GM12872 (cell line): ENCODE measurements around the gene REEP3.

ENCODE experiments used
- CTCF ChIP-seq: IDR thresholded peaks from 3 replicates; pipeline ENCODE4 v1.5.1; 2011; ENCODE audit warnings: low read depth, mild to moderate bottlenecking, low read length, moderate library complexity; ENCODE audit not compliant: insufficient read depth

The REEP3 gene

GRCh38 chr10:63539994-63540393 lies 18.8 kb downstream of the REEP3 start:
- no peak for TF ChIP-seq CTCF

DNA sequence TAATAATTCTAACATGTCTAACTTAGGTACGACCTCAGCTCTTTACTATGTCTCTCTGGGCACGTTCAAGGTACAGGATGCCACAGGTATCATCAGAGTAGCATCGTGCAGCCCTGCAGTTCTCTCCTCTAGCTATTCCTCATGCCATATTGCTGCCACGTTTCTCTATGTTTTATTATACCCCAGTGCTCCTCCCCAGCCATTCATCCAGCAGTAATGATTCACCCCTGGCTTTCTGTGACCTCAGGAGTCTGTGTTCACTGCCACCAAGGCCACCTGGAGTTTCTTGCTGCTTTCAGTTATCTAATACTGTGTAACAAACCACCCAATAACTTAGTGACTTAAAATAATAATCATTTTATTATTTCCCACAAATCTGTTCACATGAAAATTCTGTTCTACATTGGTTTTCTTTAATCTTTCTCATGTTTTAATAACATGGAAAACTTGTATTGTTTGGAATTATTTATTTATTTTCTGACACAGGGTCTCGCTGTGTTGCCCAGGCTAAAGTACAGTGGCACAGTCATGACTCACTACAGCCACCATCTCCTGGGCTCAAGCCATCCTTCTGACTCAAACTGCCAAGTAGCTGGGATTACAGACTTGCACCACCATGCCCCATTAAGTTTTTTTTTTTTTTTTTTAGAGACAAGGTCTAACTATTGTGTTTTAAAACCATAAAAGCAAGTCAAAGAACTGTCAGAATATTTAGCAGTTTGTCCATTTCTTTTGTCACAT lies 21.8 kb downstream of the REEP3 start:
- TF ChIP-seq CTCF, result no peak

GRCh38 chr10:63543576-63543962 lies 22.4 kb downstream of the REEP3 start:
- no peak for TF ChIP-seq CTCF

DNA sequence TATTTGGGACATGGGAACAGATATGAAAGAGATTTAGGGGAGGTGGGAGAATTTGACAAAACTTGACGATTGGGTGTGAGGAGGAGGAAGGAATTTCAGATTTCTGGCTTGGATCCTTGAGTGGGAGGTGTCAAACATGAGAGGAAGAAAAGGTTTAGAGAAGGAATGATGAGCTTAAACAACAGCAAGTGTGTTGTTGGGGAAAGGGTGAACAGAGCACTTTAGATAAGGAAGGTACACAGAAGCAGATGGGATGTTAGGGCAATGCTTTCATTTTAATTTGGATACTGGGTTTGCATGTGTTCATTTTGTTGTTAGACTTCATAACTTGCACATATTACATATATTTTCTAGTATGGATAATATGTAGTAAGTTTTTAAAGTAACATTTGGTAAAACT lies 23.2 kb downstream of the REEP3 start:
- no peak for TF ChIP-seq CTCF

DNA sequence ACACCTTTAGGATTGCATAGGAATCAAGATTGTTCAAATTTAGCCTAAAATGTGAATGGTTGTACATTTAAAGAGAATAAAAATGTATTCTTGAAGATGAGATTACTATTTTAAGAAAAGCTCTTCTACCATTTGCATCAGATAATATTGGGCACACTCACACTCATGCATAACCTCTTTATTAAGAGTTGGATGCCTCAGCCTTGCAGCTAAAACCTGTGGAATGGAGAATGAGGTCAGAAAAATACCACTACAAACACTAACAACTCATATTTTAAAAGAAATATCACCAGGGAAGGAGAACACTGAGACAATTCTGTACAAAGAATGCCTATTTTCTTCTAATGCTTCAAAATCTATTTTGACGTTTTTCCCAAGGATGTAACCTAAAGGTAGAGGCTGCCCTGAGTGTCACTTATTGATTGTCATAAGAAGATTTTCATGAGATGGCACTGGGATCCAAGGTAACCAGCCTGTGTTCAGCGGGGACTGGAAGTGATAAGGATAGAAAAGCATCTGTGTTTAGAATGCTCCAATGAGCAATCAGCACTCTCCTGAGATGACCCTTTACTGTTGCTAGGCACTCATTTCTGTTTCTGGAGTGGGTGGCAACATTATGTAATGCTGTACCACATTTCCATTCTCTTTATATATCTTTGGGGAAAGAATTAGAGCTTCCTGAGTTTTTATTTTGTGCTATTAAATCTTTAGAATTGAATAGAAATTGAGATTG lies 26.6 kb downstream of the REEP3 start:
- no peak for TF ChIP-seq CTCF

GRCh38 chr10:63548860-63549259 lies 27.7 kb downstream of the REEP3 start:
- no peak for TF ChIP-seq CTCF

GRCh38 chr10:63549810-63550209 lies 28.6 kb downstream of the REEP3 start:
- no peak for TF ChIP-seq CTCF
